Subcutaneous adipose tissue (tissue), 4 donors: Measurements from ENCODE around the gene RPL36AL. TPM values are rescaled to one million over a fixed set of nuclear protein-coding genes. Genes with fewer than 3 reads are reported as not detected.

Experiments used
- total RNA-seq, 4 donors: library from RNA; depleted of rRNA; stranded (reverse); fragments of >200 nt; gene quantifications; one replicate each; pipeline ENCODE4 v1.1.0, GENCODE V29; 2016
- TF ChIP-seq, protein P1 (sequence below): fragments of 450-650 bp; IDR thresholded peaks from one replicate; pipeline ENCODE4 v1.5.1; 2016; ENCODE audit warnings: low read depth, mild to moderate bottlenecking, control low read depth, antibody characterized with exemption, moderate library complexity

RPL36AL gene
- total RNA-seq, 4 donors from 2014 or later: 170 to 230 (median 206) TPM

- TF ChIP-seq, protein P1, sequence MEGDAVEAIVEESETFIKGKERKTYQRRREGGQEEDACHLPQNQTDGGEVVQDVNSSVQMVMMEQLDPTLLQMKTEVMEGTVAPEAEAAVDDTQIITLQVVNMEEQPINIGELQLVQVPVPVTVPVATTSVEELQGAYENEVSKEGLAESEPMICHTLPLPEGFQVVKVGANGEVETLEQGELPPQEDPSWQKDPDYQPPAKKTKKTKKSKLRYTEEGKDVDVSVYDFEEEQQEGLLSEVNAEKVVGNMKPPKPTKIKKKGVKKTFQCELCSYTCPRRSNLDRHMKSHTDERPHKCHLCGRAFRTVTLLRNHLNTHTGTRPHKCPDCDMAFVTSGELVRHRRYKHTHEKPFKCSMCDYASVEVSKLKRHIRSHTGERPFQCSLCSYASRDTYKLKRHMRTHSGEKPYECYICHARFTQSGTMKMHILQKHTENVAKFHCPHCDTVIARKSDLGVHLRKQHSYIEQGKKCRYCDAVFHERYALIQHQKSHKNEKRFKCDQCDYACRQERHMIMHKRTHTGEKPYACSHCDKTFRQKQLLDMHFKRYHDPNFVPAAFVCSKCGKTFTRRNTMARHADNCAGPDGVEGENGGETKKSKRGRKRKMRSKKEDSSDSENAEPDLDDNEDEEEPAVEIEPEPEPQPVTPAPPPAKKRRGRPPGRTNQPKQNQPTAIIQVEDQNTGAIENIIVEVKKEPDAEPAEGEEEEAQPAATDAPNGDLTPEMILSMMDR: no peak
Observed at GRCh38 chr14:49623387-49623786, 3.0 kb upstream of the RPL36AL start.

- TF ChIP-seq, protein P1: no peak
Observed at GRCh38 chr14:49622022-49622607, 1.7 kb upstream of the RPL36AL start.

- TF ChIP-seq, protein P1: no peak
Observed at GRCh38 chr14:49621114-49621881, 872 bp upstream of the RPL36AL start.

- TF ChIP-seq, protein P1: no peak
Observed at GRCh38 chr14:49619730-49620129, 696 bp downstream of the RPL36AL start.

DNA sequence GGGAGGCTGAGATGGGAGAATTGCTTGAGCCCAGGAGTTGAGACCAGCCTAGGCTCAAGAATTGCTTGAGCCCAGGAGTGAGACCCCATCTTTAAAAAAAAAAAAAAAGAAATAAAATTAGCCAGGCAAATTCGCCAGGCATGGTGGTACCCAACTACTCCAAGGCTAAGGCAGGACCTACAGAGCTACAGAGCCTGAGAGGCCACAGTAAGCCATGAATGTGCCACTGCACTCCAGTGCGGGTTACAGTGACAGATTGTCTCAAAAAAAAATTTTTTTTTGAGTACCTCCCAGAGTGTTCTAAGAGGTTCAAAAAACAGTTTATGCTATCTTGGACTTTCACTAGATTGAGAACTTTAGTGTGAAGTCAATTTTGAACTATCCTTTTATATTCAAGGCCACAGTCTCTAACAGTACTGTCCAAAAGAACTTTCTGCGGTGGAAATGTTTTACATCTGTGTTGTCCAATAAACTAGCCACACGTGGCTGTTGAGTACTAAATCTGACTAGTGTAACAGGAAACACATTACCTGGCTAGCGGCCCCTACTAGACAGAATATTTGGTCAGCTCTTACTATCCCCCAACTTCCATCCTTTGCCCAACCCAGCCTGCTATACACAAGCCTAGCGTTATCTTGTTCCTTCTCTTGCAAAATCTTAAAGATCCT is 2.4 kb downstream of the RPL36AL start:
- TF ChIP-seq, protein P1: no peak

GRCh38 chr14:49615776-49616175 is 4.7 kb downstream of the RPL36AL start:
- TF ChIP-seq, protein P1: no peak

- TF ChIP-seq, protein P1: no peak
Observed at GRCh38 chr14:49614196-49614595, 6.2 kb downstream of the RPL36AL start.
